ENCODE results near the gene HELZ2.
A peak's percentile ranks its signal among the peaks of the same experiment; 100 is the strongest.

HELZ2 gene

DNA sequence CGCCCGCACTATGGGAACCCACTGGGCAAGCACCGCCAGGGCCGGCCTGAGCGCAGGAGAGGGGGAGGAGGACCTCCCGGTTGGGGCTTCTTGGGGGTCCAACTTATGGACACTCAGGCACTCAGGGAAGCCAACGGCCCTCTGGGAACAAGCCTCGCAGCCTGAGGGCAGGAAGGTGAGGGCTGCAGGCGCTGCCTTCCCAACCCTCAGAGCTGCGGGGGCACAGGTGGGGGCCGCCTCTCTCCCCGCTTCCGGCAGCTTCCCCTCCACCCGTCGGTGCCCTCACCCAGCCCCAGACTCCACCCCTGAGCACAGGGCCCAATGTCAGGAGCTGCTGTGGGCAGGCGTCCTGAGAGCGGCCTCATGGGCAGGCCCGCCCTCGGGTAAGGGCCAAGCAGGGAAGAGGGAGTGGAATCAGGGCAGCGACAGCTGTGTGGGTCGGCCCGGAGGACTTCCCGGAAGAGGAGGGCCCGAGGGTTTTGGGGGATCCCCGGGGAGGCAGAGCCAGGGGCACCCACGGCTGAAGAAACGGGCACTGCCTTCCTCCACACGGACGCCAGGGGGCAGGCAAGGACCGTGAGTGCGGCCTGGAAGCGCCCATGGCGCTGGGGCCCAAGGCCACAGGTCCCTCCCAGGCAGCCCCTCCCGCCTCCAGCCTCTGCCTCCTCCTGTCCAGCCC lies 36.4 kb downstream of the HELZ2 start:
- DNase-seq: peak; percentile 99

GRCh38 chr20:63536997-63537524 lies 37.0 kb downstream of the HELZ2 start, which contains the start of gene PTK6:
Gene PTK6, minus strand, starts transcription at chr20:63537376. Its CDS starts 62 bp downstream, at chr20:63537314.
- DNase-seq: peak; percentile 79 to 89

DNA sequence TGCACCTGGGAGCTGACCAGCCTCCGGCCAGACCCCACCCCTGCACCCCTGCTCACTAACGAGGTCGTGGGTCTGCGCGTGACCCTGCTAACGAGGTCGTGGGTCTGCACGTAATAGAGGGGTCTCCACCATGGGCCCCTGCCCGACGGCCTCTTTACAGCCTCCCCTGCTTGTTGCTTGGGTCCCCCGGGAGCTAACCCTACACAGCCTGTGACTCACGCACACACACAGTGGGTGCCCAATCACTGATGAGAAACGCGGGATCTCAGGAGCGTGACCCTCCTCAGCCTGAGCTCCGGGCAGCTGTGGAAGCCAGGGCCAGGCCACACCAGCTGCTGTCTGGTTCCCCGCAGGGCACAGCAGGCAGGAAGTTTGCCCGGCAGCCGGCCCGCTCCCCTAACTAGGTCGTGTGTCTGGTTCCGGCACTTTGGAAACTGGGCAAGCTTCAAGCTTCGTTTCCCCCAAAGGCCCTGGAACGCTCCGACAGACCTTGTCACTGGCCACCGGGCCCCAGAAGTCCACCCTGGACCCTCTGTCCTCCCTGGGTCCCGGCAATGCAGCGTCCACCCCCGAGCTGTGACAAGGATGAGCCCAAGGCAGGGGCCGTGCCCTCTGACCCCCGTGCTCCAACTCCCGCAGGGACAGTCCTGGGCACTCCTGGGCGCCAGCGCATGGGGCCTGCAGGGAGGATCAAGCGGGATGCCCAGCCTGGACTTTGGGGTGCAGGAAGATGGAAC lies 37.6 kb downstream of the HELZ2 start:
- DNase-seq: no peak

GRCh38 chr20:63534831-63535651 lies 39.0 kb downstream of the HELZ2 start:
- no peak for DNase-seq

DNA sequence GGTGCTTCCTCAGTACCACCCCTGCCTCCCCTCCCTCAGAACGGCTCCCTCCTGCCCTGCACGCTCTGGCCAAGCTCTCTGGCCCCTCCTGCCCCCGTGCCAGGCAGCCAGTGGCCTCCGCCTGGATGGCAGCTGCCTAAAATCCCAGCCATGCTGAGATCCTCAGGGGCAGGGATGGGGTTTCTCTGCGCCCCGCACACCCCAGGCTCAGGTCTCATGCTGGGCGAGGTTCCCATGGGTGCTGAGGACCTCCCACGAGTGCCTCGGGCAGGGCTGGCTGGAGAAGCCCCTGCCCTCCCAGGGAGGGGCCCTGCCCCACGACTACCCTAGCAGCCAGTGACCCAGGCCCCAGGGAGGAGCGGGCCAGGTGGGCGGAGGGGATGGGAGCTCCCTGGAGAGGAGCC lies 39.6 kb downstream of the HELZ2 start:
- DNase-seq: no peak

GRCh38 chr20:63533871-63534393 lies 40.1 kb downstream of the HELZ2 start:
- no peak for DNase-seq

DNA sequence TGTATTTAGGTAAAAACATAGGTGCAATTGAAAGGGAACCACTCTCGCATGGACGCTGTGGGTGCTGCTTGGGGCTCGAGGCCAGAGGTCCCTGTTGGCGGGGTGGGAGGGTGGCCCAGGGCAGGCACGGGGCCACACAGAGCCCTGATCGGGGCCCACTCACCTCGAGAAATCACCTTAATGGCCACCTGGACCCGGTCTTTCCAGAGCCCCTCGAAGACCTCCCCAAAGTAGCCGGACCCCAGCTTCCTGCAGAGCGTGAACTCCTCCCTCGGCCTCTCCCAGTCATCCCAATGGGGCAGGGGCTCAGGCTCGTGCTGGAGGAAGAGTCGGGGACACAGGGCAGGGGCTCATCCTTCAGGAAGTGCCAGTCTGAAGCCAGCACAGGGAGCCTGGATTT lies 40.7 kb downstream of the HELZ2 start:
- no peak for DNase-seq

DNA sequence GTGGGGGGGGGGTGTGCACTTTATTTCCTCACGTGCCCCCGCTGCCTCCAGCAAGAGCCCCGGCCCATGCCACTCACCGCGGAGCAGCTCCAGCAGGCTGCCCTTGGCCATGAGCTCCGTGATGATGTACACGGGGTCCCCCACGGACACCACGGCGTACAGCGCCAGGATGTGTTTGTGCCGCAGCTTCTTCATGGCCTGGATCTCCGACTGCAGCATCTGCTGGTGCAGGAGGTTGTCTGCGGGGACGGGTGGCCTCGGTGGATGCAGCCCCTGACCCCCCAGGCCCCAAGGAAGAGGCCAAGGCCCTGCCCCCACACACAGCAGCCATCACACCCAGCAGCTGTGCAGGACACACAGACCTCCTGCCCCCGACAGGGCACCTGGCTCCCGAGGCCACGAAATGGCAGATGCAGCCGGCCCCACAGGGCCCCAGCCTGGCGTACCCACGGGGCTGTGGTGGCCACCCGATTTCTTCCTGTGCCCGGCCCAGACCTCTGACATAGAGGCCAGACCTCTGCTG lies 41.5 kb downstream of the HELZ2 start:
- DNase-seq: no peak

GRCh38 chr20:63531686-63532448 lies 42.2 kb downstream of the HELZ2 start:
- DNase-seq: no peak

GRCh38 chr20:63530788-63531160 lies 43.3 kb downstream of the HELZ2 start:
- DNase-seq: no peak

- DNase-seq: no peak
Measured at GRCh38 chr20:63529861-63530787, 43.9 kb downstream of the HELZ2 start.

DNA sequence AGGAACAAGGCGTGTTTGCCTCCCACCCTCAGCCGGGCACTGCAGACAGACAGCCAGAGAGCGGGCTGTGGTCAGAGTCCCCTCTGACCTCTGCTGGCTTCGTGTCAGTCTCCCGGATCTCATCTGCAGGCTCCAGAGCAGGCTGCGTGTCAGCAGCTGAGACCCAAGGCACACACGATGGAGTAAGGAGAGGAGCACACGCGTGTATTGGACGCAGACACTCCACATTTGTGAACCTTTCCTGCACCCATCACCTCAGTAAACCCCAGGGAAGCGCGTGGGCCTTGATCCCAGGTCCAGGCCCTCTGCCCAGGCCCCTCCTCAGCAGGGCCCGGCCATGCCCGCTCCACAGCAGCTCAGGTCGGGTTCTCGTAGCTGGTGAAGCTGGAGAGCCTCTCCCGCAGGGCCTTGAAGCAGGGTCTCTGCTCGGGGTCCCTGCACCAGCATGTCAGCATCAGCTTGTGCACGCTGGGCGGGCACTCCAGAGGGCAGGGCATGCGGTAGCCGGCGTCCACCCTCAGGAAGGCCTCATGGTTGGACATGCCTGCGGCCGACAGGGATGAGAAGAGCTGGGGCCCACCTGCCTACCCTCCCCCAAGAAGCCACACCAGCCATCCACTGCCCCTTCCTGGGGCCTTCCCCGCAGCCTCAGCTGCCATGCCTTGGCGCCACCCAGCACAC lies 44.7 kb downstream of the HELZ2 start:
- no peak for DNase-seq

DNA sequence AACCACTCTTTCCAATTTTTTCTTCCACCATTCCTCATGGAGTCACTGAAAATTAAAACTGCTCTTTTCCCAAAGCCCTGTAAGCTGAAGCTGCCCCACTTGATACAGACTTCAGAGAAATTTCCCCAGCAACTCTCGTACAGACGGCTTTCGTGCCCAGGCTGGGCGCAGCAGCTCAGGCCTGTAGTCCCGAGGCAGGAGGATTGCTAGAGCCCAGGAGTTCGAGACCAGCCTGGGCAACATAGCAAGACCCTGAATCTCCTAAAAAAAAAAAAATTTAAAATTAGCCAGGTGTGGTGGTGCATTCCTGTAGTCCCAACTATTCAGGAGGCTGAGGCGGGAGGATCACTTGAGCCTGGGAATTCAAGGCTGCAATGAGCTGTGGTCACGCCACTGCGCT lies 46.9 kb downstream of the HELZ2 start:
- DNase-seq: no peak

DNA sequence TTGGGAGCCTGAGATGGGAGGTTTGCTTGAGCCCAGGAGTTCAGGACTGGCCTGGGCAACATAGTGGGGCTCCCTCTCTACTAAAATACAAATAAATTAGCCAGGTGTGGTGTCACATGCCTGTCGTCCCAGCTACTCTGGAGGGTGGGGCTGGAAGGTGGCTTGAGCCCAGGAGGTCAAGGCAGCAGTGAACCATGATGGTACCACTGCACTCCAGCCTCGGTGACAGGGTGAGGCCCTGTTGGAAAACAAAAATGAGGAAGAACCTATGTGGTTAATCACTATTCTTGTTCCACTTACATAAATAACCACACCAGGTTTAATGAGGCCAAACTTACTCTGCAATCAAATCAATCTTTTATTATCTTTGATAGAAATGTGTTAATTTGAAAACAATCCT lies 48.1 kb downstream of the HELZ2 start:
- no peak for DNase-seq

- no peak for DNase-seq
Measured at GRCh38 chr20:63525185-63525584, 48.9 kb downstream of the HELZ2 start.
